Stimulated activated CD4-positive, alpha-beta T cell treated with anti-CD3 and anti-CD28 coated beads, TNF-alpha, amount 100 ng/mL, for 4 hours (primary cell): ENCODE data around the gene TCF19.
A peak's percentile ranks its signal among the peaks of the same experiment; 100 is the strongest.
"Not testable (repeated sequence)": the region's sequence is repeated elsewhere in the genome, so short reads cannot be mapped to it uniquely, and the experiment has no call there.

Source experiments
- DNase-seq, 3 experiments: peaks; one replicate each; pipeline ENCODE4 v3.0.0-alpha.2; 2020; ENCODE audit warnings: low read depth in 3 of 3

The TCF19 gene

DNA sequence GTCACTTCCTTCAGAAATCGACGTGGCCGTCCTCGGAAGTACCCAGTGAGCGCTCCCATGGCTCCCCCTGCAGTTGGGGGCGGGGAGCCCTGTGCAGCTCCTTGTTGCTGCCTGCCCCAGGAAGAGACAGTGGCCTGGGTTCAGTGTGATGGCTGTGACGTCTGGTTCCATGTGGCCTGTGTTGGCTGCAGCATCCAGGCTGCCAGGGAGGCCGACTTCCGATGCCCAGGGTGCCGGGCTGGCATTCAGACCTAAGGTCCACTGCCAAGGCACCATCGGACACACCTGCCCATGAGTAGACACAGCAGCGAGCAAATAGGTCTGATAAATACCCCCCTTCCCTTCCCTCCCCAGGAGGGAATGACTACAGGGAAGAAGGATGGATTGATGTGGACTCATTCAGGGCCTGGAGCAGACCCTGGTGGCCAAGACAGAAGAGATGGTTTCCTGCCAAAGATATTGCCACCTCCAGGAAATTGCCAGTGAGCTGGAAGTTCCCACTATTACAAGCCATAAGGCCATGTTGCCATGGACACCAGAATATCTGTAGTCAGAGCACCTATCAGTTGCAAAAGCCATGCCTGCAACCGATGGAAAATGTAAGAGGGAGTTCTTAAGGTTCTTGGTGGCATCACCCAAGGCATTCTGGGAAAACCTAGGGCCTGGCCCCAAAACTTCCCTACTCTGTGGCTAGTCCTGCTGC is 4.2 kb downstream of the TCF19 start:
- no peak for DNase-seq

- DNase-seq = no peak
Measured at GRCh38 chr6:31163922-31164321, 5.5 kb downstream of the TCF19 start.

GRCh38 chr6:31164475-31165063 is 6.2 kb downstream of the TCF19 start:
- DNase-seq = not testable (repeated sequence)

- DNase-seq = not testable (repeated sequence)
Measured at GRCh38 chr6:31165064-31165832, 6.9 kb downstream of the TCF19 start.

- no peak for DNase-seq
Measured at GRCh38 chr6:31165986-31166385, 7.6 kb downstream of the TCF19 start.

GRCh38 chr6:31168606-31169005 is 10.2 kb downstream of the TCF19 start:
- DNase-seq = no peak

- no peak for DNase-seq
Measured at GRCh38 chr6:31169123-31169857, 10.9 kb downstream of the TCF19 start.

GRCh38 chr6:31169858-31170599 is 11.6 kb downstream of the TCF19 start:
- not testable (repeated sequence) for DNase-seq

GRCh38 chr6:31170600-31170881 is 12.2 kb downstream of the TCF19 start, which contains the start of gene POU5F1:
Gene POU5F1 (minus strand): TSS chr6:31170682. CDS start chr6:31170620, 62 bp downstream.
- DNase-seq = no peak

DNA sequence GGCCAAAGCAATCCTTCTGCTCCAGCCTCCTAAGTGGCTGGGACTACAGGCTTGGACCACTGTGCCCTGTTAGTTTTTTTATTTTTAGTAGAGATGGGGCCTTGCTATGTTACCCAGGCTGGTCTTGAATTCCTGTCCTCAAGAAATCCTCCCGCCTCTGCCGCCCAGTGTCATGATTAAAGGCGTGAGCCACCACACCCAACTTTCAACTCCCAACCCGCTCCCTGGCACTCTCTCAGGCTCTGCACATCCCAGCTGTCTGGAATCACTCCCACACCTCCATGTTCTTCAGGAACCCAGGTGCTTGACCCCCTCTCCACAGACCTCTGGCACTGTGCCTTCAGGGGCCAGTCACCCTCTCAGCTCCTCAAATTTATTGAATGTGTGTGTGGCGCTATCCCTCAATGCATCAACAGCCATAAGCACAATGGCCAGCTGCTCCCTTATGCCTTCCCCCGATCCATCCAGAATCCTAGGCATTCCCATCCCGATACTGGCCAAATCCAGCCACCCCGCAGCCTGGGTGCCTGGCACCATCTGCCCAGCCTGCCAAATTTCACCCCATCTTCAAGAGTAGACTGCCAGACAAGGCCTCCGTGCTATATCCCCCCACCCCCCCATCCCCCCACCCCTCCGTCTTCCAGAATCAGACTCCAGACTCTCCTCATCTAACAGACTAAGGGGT is 12.7 kb downstream of the TCF19 start:
- no peak for DNase-seq

GRCh38 chr6:31171931-31172905 is 13.8 kb downstream of the TCF19 start:
- DNase-seq = no peak

GRCh38 chr6:31172973-31173384 is 14.6 kb downstream of the TCF19 start:
- no peak for DNase-seq

GRCh38 chr6:31173406-31173805 is 15.0 kb downstream of the TCF19 start:
- no peak for DNase-seq

- no peak for DNase-seq
Measured at GRCh38 chr6:31174378-31174777, 16.0 kb downstream of the TCF19 start.

GRCh38 chr6:31175971-31176370 is 17.6 kb downstream of the TCF19 start:
- no peak for DNase-seq

- no peak for DNase-seq
Measured at GRCh38 chr6:31178143-31179041, 20.0 kb downstream of the TCF19 start.

DNA sequence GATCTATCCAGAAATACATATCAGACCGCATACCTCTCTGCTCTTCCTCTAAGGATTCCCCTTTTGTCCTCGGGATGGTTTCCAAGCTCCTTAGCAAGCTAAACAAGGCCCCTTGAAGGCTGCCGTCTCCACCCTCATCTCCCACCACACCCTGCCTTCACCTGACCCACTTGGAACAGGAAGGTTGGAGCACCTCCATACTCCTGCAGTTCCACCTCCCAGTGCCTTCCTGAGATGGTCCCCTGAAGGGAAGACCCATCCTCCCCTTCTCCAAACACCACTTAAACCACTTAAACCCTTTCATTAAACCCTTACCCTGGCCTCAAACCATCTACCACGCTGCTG is 20.6 kb downstream of the TCF19 start:
- DNase-seq = no peak

GRCh38 chr6:31179896-31180295 is 21.5 kb downstream of the TCF19 start:
- DNase-seq = no peak

DNA sequence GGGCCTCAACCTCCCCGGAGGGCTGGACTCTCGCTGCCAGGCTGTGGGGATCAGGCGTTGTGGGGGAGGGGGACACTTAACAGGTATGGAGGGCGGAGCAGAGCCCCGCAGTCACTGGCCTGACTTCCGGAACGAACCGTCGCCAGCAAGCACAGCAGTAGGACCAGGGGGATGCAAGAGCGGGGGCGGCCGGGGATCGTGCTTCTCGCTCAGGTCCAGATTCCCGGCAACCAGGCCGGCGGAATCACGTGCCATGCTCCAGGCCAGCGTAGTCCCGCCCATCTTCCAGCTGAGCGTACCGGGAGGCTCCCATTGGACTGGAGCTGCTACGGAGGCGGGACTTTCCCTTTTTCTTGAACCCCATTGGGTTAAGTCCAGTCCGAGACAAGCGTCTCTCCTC is 22.1 kb downstream of the TCF19 start:
- peak in 1 of 3 experiments; percentile 60 for DNase-seq
